ENCODE results near the gene SLCO3A1.
"Not testable (repeated sequence)": the region's sequence is repeated elsewhere in the genome, so short reads cannot be mapped to it uniquely, and the experiment has no call there.

Gene SLCO3A1

DNA sequence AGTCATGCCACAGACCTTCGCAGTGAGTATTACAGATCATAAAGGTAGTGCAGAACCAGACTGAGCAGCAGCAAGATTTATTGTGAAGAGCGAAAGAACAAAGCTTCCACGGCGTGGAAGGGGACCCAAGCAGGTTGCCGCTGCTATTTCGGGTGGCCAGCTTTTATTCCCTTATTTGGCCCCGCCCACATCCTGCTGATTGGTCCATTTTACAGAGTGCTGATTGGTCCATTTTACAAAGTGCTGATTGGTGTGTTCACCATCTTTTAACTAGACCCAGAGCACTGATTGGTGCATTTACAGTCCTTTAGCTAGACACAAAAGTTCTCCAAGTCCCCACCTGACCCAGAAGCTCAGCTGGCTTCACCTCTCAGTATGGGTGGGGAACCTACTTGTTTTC is 110.2 kb downstream of the SLCO3A1 start:
- H3K36me3 ChIP-seq (ENCODE audit: control insufficient read depth in 5 of 5, insufficient read depth in 5 of 5, low read length in 5 of 5); H3K27me3 ChIP-seq (ENCODE audit: control insufficient read depth in 5 of 5, insufficient read depth in 4 of 5, low read length in 5 of 5); H3K9ac ChIP-seq (ENCODE audit: low read length in 5 of 5); H3K9me3 ChIP-seq (ENCODE audit: control insufficient read depth in 5 of 5, low read length in 5 of 5); H3K4me3 ChIP-seq (ENCODE audit: low read depth in 1 of 5, low read length in 5 of 5); H3K27ac ChIP-seq (ENCODE audit: low read depth, low read length): not testable (repeated sequence)
- H3K4me1 ChIP-seq (ENCODE audit: control insufficient read depth in 5 of 5, insufficient read depth in 5 of 5, low read length in 5 of 5) = peaks cover 0 to 25% (median 8%) of the 10 kb centered on the region in 5 donors

DNA sequence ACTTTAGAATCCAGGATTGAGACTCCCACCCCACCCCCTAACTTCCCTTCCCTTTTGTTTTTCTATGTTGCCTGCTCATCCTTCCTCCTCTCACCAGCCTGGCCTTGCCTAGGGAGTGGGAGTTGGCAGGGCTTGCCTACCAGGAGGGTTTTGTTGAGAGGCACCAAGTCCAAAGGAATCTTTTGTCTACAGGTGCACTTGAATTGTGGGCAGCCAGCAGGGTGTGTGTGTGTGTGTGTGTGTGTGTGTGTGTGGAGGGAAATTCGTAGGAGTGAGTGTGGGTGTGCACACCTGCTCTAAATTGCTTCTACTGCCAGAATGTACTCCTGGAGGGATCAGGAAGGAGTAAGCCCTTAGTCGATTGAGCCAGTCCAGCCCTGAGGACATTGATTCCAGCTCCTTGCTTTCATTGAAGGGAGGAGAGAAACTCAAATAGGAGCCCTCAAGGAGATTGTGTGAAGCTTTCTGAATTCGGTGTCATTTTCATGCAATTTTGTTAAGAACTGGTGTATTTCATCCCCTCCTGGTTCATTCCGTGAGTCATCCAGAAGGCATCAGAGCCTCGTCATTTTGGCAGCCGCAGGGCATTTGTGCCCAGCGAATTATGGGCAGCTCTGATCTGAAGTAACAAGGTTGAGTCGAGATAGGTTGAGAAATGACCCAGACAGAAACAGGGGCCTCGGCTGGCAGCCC is 112.1 kb downstream of the SLCO3A1 start:
- Histone ChIP-seq H3K9me3 (ENCODE audit: control insufficient read depth in 5 of 5, low read length in 5 of 5) (no peaks in the 10 kb centered on the region), H3K27ac (ENCODE audit: low read depth, low read length) (no peak overlapping the region), H3K27me3 (ENCODE audit: control insufficient read depth in 5 of 5, insufficient read depth in 4 of 5, low read length in 5 of 5) (no peaks in the 10 kb centered on the region), H3K36me3 (ENCODE audit: control insufficient read depth in 5 of 5, insufficient read depth in 5 of 5, low read length in 5 of 5) (no peaks in the 10 kb centered on the region), H3K4me3 (ENCODE audit: low read depth in 1 of 5, low read length in 5 of 5) (no peak overlapping the region), H3K4me1 (ENCODE audit: control insufficient read depth in 5 of 5, insufficient read depth in 5 of 5, low read length in 5 of 5) (peaks cover 0 to 36% (median 21%) of the 10 kb centered on the region in 5 donors), H3K9ac (ENCODE audit: low read length in 5 of 5) (peak overlapping the region in 1 of 5 donors; percentile 1)

DNA sequence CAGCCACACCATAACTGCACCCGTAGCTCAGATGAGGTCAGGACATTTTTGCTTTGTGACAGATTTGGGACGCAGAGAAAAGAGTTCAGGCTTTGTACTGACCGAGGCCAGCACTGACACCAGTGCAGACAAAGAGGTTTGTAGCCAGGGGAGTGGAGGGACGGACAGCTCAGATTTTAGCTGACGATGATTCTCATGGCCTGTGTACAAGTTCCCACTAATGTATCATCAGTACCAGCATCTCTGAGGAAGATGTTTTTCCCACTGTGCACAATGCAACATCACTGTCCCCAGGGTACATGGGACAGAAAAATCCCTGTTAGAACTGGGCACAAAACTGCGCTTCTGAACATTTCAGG is 112.7 kb downstream of the SLCO3A1 start:
- H3K9ac ChIP-seq (ENCODE audit: low read length in 5 of 5) = no peak overlapping the region
- H3K27me3 ChIP-seq (ENCODE audit: control insufficient read depth in 5 of 5, insufficient read depth in 4 of 5, low read length in 5 of 5) = no peaks in the 10 kb centered on the region
- no peak overlapping the region for H3K4me3 ChIP-seq (ENCODE audit: low read depth in 1 of 5, low read length in 5 of 5)
- no peak overlapping the region for H3K27ac ChIP-seq (ENCODE audit: low read depth, low read length)
- no peaks in the 10 kb centered on the region for H3K9me3 ChIP-seq (ENCODE audit: control insufficient read depth in 5 of 5, low read length in 5 of 5)
- H3K4me1 ChIP-seq (ENCODE audit: control insufficient read depth in 5 of 5, insufficient read depth in 5 of 5, low read length in 5 of 5) = peaks cover 0 to 37% (median 21%) of the 10 kb centered on the region in 5 donors
- no peaks in the 10 kb centered on the region for H3K36me3 ChIP-seq (ENCODE audit: control insufficient read depth in 5 of 5, insufficient read depth in 5 of 5, low read length in 5 of 5)

DNA sequence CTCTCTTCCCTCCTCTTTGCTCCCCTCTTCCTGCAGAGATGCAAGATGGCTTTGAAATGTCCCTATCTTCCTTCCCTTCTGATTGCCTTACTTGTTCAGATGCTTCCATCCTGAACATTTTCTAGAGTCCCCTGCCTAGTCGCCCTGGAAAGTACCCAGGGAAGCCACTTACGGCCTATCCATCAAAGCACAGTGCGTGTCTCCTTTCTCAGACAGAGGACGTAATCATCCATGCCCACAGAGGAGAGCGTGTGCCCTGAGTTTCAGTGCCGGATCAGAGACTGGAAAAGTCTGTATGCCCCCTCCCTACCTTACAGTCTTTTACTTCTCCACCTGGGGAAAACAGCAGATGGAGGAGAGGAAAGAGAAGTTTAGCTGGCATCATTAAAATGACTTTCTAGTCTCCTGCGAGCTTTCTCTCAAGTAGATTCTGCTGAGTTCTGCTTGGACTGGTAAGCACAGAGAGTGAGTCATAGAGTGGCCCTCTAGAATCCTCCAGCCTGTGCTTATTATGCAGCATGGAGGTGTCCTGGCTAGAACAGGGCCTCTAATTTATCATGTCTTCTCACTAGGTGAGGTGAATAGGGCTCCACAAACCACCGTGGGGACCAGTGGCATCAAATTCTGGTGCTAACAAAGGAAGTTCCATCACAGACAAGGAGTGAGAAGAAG is 114.6 kb downstream of the SLCO3A1 start:
- no peak overlapping the region for H3K9ac ChIP-seq (ENCODE audit: low read length in 5 of 5)
- H3K4me1 ChIP-seq (ENCODE audit: control insufficient read depth in 5 of 5, insufficient read depth in 5 of 5, low read length in 5 of 5) = peaks cover 0 to 31% (median 17%) of the 10 kb centered on the region in 5 donors
- no peaks in the 10 kb centered on the region for H3K9me3 ChIP-seq (ENCODE audit: control insufficient read depth in 5 of 5, low read length in 5 of 5)
- no peaks in the 10 kb centered on the region for H3K27me3 ChIP-seq (ENCODE audit: control insufficient read depth in 5 of 5, insufficient read depth in 4 of 5, low read length in 5 of 5)
- no peak overlapping the region for H3K27ac ChIP-seq (ENCODE audit: low read depth, low read length)
- no peaks in the 10 kb centered on the region for H3K36me3 ChIP-seq (ENCODE audit: control insufficient read depth in 5 of 5, insufficient read depth in 5 of 5, low read length in 5 of 5)
- H3K4me3 ChIP-seq (ENCODE audit: low read depth in 1 of 5, low read length in 5 of 5) = no peak overlapping the region

DNA sequence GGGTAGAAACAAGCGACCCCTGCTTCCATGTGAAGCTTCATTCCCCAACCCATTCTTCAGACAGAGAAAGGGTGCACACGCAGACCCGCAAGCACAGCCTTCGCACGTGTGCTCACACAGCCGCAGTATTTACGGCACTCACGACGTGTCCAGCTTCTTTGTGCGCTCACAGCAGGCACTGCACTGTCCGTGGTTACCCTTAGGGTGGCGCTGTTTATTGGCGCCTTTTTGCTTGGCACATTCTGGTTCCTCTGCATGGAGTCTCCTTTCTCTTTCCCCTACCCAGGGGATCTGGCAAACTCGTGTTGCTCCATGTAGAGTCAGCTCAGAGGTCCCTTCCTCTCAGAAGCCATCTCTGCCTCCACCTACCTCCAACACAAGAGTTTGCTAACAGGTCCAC is 115.1 kb downstream of the SLCO3A1 start:
- no peak overlapping the region for H3K27ac ChIP-seq (ENCODE audit: low read depth, low read length)
- peaks cover 0 to 36% (median 21%) of the 10 kb centered on the region in 5 donors for H3K4me1 ChIP-seq (ENCODE audit: control insufficient read depth in 5 of 5, insufficient read depth in 5 of 5, low read length in 5 of 5)
- H3K4me3 ChIP-seq (ENCODE audit: low read depth in 1 of 5, low read length in 5 of 5) = no peak overlapping the region

DNA sequence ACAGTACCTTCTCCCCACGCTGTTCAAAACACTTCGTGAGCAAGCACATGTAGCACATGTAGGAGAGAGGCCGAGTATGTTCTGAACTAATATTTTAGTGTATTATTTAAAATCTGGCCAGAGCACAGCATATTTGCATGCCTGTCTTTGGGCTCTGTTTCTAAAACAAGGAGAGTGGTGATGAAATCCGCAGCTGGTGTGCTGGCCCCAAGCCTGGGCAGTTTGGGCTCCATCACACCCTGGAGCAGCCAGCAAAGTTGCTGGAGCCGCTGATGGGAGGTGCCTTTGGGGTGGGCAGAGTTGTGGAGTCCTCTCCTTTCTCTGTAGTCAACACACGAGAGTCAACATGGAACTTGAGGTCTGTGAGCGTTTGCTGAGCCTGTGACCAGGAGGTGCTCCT is 116.6 kb downstream of the SLCO3A1 start:
- Histone ChIP-seq H3K4me3 (ENCODE audit: low read depth in 1 of 5, low read length in 5 of 5) (no peak overlapping the region), H3K27ac (ENCODE audit: low read depth, low read length) (no peak overlapping the region), H3K27me3 (ENCODE audit: control insufficient read depth in 5 of 5, insufficient read depth in 4 of 5, low read length in 5 of 5) (no peaks in the 10 kb centered on the region), H3K4me1 (ENCODE audit: control insufficient read depth in 5 of 5, insufficient read depth in 5 of 5, low read length in 5 of 5) (peaks cover 3 to 35% (median 20%) of the 10 kb centered on the region in 5 donors), H3K9me3 (ENCODE audit: control insufficient read depth in 5 of 5, low read length in 5 of 5) (no peaks in the 10 kb centered on the region), H3K9ac (ENCODE audit: low read length in 5 of 5) (peak overlapping the region in 1 of 5 donors; percentile 7), H3K36me3 (ENCODE audit: control insufficient read depth in 5 of 5, insufficient read depth in 5 of 5, low read length in 5 of 5) (no peaks in the 10 kb centered on the region)

More for the DNA sequence above, 115.1 kb downstream of the SLCO3A1 start:
- Histone ChIP-seq H3K9ac (ENCODE audit: low read length in 5 of 5) (no peak overlapping the region), H3K36me3 (ENCODE audit: control insufficient read depth in 5 of 5, insufficient read depth in 5 of 5, low read length in 5 of 5) (no peaks in the 10 kb centered on the region), H3K27me3 (ENCODE audit: control insufficient read depth in 5 of 5, insufficient read depth in 4 of 5, low read length in 5 of 5) (no peaks in the 10 kb centered on the region), H3K9me3 (ENCODE audit: control insufficient read depth in 5 of 5, low read length in 5 of 5) (no peaks in the 10 kb centered on the region)

DNA sequence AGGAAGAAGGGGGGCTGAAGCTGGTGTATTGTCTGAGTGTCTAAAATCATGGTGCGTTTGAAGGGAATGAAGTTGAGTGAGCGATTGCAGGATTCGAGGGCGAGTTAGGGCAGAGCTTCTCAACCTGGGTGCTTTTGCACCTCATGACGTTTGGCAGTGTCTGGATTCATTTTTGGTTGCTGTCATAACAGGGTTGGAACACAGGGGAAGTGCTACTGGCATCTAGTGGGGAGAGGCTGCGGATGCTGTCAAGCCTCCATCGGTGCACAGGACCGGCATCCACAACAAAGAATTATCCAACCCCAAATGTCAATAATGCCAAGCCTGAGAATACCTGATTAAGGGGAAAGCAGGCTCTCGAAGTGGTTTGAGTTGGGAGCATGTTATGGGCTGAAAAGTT is 120.0 kb downstream of the SLCO3A1 start:
- H3K4me1 ChIP-seq (ENCODE audit: control insufficient read depth in 5 of 5, insufficient read depth in 5 of 5, low read length in 5 of 5) = peaks cover 3 to 22% (median 16%) of the 10 kb centered on the region in 5 donors
- H3K9ac ChIP-seq (ENCODE audit: low read length in 5 of 5) = no peak overlapping the region
- H3K9me3 ChIP-seq (ENCODE audit: control insufficient read depth in 5 of 5, low read length in 5 of 5) = no peaks in the 10 kb centered on the region
- H3K4me3 ChIP-seq (ENCODE audit: low read depth in 1 of 5, low read length in 5 of 5) = no peak overlapping the region
- H3K36me3 ChIP-seq (ENCODE audit: control insufficient read depth in 5 of 5, insufficient read depth in 5 of 5, low read length in 5 of 5) = no peaks in the 10 kb centered on the region
- no peak overlapping the region for H3K27ac ChIP-seq (ENCODE audit: low read depth, low read length)
- no peaks in the 10 kb centered on the region for H3K27me3 ChIP-seq (ENCODE audit: control insufficient read depth in 5 of 5, insufficient read depth in 4 of 5, low read length in 5 of 5)

DNA sequence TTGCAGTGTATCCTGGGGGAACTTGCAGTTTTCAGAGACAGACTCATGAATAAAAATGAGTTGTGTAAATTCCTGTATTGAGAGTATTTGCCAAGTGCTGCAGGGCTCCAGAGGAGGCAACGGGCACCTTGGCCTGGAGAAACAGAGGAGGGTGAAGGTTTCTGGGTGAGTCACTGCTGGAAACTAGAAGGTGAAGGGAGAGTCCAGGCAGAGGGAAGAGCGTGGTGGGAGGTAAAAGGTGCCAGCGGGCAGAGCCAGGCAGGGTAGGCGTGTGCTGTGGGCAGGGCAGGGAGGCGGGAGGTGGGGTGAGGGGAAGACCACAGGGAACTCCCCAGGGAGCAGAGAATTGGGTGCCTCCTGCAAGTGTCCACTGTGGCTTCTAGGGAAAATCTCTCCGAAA is 120.8 kb downstream of the SLCO3A1 start:
- H3K9ac ChIP-seq (ENCODE audit: low read length in 5 of 5) = no peak overlapping the region
- H3K27me3 ChIP-seq (ENCODE audit: control insufficient read depth in 5 of 5, insufficient read depth in 4 of 5, low read length in 5 of 5) = no peaks in the 10 kb centered on the region
- no peak overlapping the region for H3K4me3 ChIP-seq (ENCODE audit: low read depth in 1 of 5, low read length in 5 of 5)
- peaks cover 3 to 21% (median 16%) of the 10 kb centered on the region in 5 donors for H3K4me1 ChIP-seq (ENCODE audit: control insufficient read depth in 5 of 5, insufficient read depth in 5 of 5, low read length in 5 of 5)
- no peaks in the 10 kb centered on the region for H3K36me3 ChIP-seq (ENCODE audit: control insufficient read depth in 5 of 5, insufficient read depth in 5 of 5, low read length in 5 of 5)
- H3K27ac ChIP-seq (ENCODE audit: low read depth, low read length) = no peak overlapping the region
- no peaks in the 10 kb centered on the region for H3K9me3 ChIP-seq (ENCODE audit: control insufficient read depth in 5 of 5, low read length in 5 of 5)

DNA sequence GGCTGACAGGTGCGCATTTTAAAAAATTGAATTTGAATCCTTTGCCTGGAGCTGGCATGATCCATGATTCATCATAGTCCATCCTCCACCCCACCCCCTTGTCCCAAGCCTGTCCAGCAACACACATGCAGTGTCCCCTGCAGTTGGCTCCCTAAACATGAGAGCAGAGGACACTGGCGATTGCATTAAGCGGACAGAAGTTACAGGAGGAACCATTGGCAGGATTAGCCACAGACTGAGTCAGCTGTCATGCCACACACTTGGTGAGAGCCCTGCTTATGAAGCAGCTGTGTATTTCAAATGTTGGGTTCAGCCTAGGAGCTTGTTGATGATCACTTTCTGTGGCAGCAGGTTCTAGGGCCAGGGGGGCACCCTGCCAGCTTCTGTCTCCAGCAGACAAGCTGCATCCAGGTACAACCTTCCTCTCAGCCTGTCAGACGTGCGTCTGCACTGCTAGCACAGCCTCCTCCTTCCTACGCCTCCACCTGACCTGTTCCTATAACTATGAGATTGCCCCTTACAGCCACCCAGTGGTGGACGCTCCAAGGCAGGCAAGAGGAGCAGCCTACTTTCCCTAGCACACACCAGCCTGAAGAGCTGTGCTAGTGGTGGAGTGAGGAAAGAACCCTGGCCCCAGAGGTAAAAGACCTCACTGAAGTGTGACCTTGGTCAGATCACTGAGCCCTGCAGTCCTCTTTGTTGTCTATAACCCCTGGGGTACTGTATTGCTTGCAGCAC is 121.9 kb downstream of the SLCO3A1 start:
- H3K36me3 ChIP-seq (ENCODE audit: control insufficient read depth in 5 of 5, insufficient read depth in 5 of 5, low read length in 5 of 5) = no peaks in the 10 kb centered on the region
- no peak overlapping the region for H3K27ac ChIP-seq (ENCODE audit: low read depth, low read length)
- no peak overlapping the region for H3K9ac ChIP-seq (ENCODE audit: low read length in 5 of 5)
- H3K9me3 ChIP-seq (ENCODE audit: control insufficient read depth in 5 of 5, low read length in 5 of 5) = no peaks in the 10 kb centered on the region
- peaks cover under 1 to 10% (median 5%) of the 10 kb centered on the region in 5 donors for H3K4me1 ChIP-seq (ENCODE audit: control insufficient read depth in 5 of 5, insufficient read depth in 5 of 5, low read length in 5 of 5)
- H3K4me3 ChIP-seq (ENCODE audit: low read depth in 1 of 5, low read length in 5 of 5) = no peak overlapping the region
- no peaks in the 10 kb centered on the region for H3K27me3 ChIP-seq (ENCODE audit: control insufficient read depth in 5 of 5, insufficient read depth in 4 of 5, low read length in 5 of 5)

DNA sequence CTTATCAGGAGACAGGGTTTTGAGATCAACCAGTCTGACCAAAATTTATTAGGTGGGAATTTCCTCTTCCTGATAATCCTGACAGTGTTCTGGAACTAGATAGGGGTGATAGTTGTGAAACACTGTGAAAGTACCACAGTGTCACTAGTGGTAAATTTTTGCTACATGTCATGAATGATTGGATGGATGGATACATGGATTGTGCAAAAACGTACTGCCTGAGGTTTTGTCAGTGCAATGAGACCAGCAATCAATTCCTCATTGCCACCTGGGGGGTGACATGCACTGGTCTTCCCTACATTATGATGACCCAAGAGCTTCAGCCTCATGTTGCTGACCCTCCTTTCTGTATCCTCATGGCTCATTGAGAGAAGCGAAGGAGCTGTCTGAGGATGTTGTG is 123.5 kb downstream of the SLCO3A1 start:
- no peak overlapping the region for H3K27ac ChIP-seq (ENCODE audit: low read depth, low read length)
- H3K9ac ChIP-seq (ENCODE audit: low read length in 5 of 5) = no peak overlapping the region
- H3K4me1 ChIP-seq (ENCODE audit: control insufficient read depth in 5 of 5, insufficient read depth in 5 of 5, low read length in 5 of 5) = peaks cover 0 to 12% (median 6%) of the 10 kb centered on the region in 5 donors
- H3K9me3 ChIP-seq (ENCODE audit: control insufficient read depth in 5 of 5, low read length in 5 of 5) = no peaks in the 10 kb centered on the region
- no peaks in the 10 kb centered on the region for H3K27me3 ChIP-seq (ENCODE audit: control insufficient read depth in 5 of 5, insufficient read depth in 4 of 5, low read length in 5 of 5)
- no peaks in the 10 kb centered on the region for H3K36me3 ChIP-seq (ENCODE audit: control insufficient read depth in 5 of 5, insufficient read depth in 5 of 5, low read length in 5 of 5)
- no peak overlapping the region for H3K4me3 ChIP-seq (ENCODE audit: low read depth in 1 of 5, low read length in 5 of 5)
